ENCODE results near the gene PHACTR1. TPM values are rescaled to one million over a fixed set of nuclear protein-coding genes. Genes with fewer than 3 reads are reported as not detected.

The PHACTR1 gene
- total and polyA plus RNA-seq, 2 of the 4 experiments (the other 2 are of a cell fraction): not detected

GRCh38 chr6:12893036-12893435 is 176.5 kb downstream of the PHACTR1 start:
- H4K5ac ChIP-seq (ENCODE audit: low read depth, low read length): no peak overlapping the region
- H3K27ac ChIP-seq (ENCODE audit: insufficient read depth, low read length): no peak overlapping the region
- no peak overlapping the region for H2AK5ac ChIP-seq (ENCODE audit: low read depth, low read length)
- H3K56ac ChIP-seq (ENCODE audit: extremely low read depth, insufficient read depth, low read length): no peak overlapping the region
- H3K14ac ChIP-seq (replicated peaks; ENCODE audit: low read depth, low read length): no peak overlapping the region
- ATAC-seq (ENCODE audit: low read depth) (no peak), DNase-seq (no peak)
- H3K23ac ChIP-seq (ENCODE audit: low read depth, low read length): no peak overlapping the region
- no peak overlapping the region for H3K4ac ChIP-seq (ENCODE audit: low read depth, low read length)
- H3K36me3 ChIP-seq (ENCODE audit: control insufficient read depth, insufficient read depth, low read length): no peaks in the 10 kb centered on the region
- H3K4me1 ChIP-seq (ENCODE audit: control insufficient read depth, insufficient read depth, low read length): no peaks in the 10 kb centered on the region
- H3K9me1 ChIP-seq (ENCODE audit: insufficient read depth, low read length): no peaks in the 10 kb centered on the region
- H2AFZ ChIP-seq (replicated peaks; ENCODE audit: low read length, poor library complexity): no peak overlapping the region
- intact Hi-C loops (cut with micrococcal nuclease): loop anchor here (10.0 kb wide), 2 partner anchors 598 to 1238 kb away; partner anchors contain the start of gene EDN1
- H4K8ac ChIP-seq (ENCODE audit: low read depth in 2 of 2, low read length in 2 of 2): no peak overlapping the region
- no peak overlapping the region for H2AK9ac ChIP-seq (replicated peaks; ENCODE audit: low read depth, low read length, poor library complexity)
- no peaks in the 10 kb centered on the region for H3K79me1 ChIP-seq (ENCODE audit: low read depth in 1 of 2, low read length in 2 of 2)
- H3K4me3 ChIP-seq (ENCODE audit: insufficient read depth, low read depth, low read length): no peak overlapping the region
- ChIA-PET CTCF (interaction anchor here (1.5 kb wide), 1 partner anchor 11 kb away, joined by 3 read pairs; no protein-coding TSS in a partner anchor), POLR2A (ENCODE audit: unreplicated experiment) (no interaction called here)
- no peaks in the 10 kb centered on the region for H4K20me1 ChIP-seq (ENCODE audit: insufficient read depth, low read length)
- H2BK15ac ChIP-seq (ENCODE audit: low read depth, low read length): no peak overlapping the region
- H2BK20ac ChIP-seq (ENCODE audit: low read depth, low read length): no peak overlapping the region
- BruUV-seq (replicated peaks): no TSS peak
- H3K4me2 ChIP-seq (ENCODE audit: low read depth, low read length): no peak overlapping the region
- H3K9ac ChIP-seq (ENCODE audit: low read depth, low read length): no peak overlapping the region
- 0 out of 2 replicates have a peak, but pooled peaks cover 1% of the 10 kb centered on the region for H3K9me3 ChIP-seq (ENCODE audit: control insufficient read depth, insufficient read depth, low read length)
- in situ Hi-C loops (cut with MboI; ENCODE audit: low sequenced_read_pairs): loop anchor here (25.0 kb wide), 2 partner anchors 256 to 1331 kb away; no protein-coding TSS in a partner anchor
- H3K27me3 ChIP-seq (ENCODE audit: control insufficient read depth, insufficient read depth, low read length): no peaks in the 10 kb centered on the region
- no CpG with 5 or more reads among the region's 4 CpGs for WGBS, 2 experiments (ENCODE audit: extremely low coverage in 2 of 2, insufficient read length in 1 of 2)
- H3K18ac ChIP-seq (ENCODE audit: low read depth, low read length): no peak overlapping the region
- H2BK120ac ChIP-seq (ENCODE audit: low read depth, low read length): no peak overlapping the region
- no peak overlapping the region for H2BK5ac ChIP-seq (ENCODE audit: low read depth, low read length, poor library complexity, severe bottlenecking)
- dilution Hi-C loops (cut with HindIII; ENCODE audit: low sequenced_read_pairs, unreplicated experiment): no loop called here
- H4K91ac ChIP-seq (ENCODE audit: insufficient read depth, low read depth, low read length): no peak overlapping the region
- TF ChIP-seq FOS (IDR thresholded peaks at IDR 0.05; ENCODE audit: low read depth, low read length) (no peak), MAZ (IDR thresholded peaks at IDR 0.05; ENCODE audit: borderline replicate concordance, low read depth, low read length) (no peak), SMC3 (IDR thresholded peaks at IDR 0.05; ENCODE audit: low read depth, low read length) (no peak), RCOR1 (IDR thresholded peaks at IDR 0.05; ENCODE audit: insufficient replicate concordance, low read length) (no peak), POLR2A (IDR thresholded peaks at IDR 0.05; ENCODE audit: low read depth, low read length) (no peak), MAFK (IDR thresholded peaks at IDR 0.05; ENCODE audit: low read depth, low read length) (no peak), CTCF (conservative IDR thresholded peaks at IDR 0.05; ENCODE audit: low read depth, low read length) (no peak), USF2 (IDR thresholded peaks at IDR 0.05; ENCODE audit: low read depth, low read length) (no peak), RFX5 (IDR thresholded peaks at IDR 0.05; ENCODE audit: low read depth, low read length) (no peak), ELK1 (IDR thresholded peaks at IDR 0.05; ENCODE audit: borderline replicate concordance, low read depth, low read length) (no peak), MXI1 (IDR thresholded peaks at IDR 0.05; ENCODE audit: borderline replicate concordance, low read depth, low read length) (no peak), RAD21 (IDR thresholded peaks at IDR 0.05; ENCODE audit: low read length) (no peak), BHLHE40 (IDR thresholded peaks at IDR 0.05; ENCODE audit: low read depth, low read length) (no peak), CHD1 (IDR thresholded peaks at IDR 0.05; ENCODE audit: low read depth, low read length) (no peak), CEBPB (IDR thresholded peaks at IDR 0.05; ENCODE audit: low read depth, low read length) (no peak)
